Measurements from ENCODE around the gene GRIK2. TPM values are rescaled to one million over a fixed set of nuclear protein-coding genes. Genes with fewer than 3 reads are reported as not detected.

Gene GRIK2
- total and polyA plus RNA-seq, 12 donors: 0.09 to 10.6 (median 1.9) TPM

GRCh38 chr6:101940391-101940790 lies 546.9 kb downstream of the GRIK2 start:
- DNase-seq: no peak
- Histone ChIP-seq H3K27me3 (no peaks in the 10 kb centered on the region), H3K27ac (no peak overlapping the region), H3K9me3 (replicated peaks in 1 of 3) (no peaks in the 10 kb centered on the region), H3K4me1 (replicated peaks in 1 of 2) (no peaks in the 10 kb centered on the region), H3K4me3 (no peak overlapping the region), H3K36me3 (replicated peaks in 1 of 2) (no peaks in the 10 kb centered on the region)
- 71 to 84% (median 77%) methylated on average over 2 of the region's 2 CpGs for WGBS, 4 donors
- TF ChIP-seq, protein P1, sequence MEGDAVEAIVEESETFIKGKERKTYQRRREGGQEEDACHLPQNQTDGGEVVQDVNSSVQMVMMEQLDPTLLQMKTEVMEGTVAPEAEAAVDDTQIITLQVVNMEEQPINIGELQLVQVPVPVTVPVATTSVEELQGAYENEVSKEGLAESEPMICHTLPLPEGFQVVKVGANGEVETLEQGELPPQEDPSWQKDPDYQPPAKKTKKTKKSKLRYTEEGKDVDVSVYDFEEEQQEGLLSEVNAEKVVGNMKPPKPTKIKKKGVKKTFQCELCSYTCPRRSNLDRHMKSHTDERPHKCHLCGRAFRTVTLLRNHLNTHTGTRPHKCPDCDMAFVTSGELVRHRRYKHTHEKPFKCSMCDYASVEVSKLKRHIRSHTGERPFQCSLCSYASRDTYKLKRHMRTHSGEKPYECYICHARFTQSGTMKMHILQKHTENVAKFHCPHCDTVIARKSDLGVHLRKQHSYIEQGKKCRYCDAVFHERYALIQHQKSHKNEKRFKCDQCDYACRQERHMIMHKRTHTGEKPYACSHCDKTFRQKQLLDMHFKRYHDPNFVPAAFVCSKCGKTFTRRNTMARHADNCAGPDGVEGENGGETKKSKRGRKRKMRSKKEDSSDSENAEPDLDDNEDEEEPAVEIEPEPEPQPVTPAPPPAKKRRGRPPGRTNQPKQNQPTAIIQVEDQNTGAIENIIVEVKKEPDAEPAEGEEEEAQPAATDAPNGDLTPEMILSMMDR (IDR thresholded peaks at IDR 0.05): no peak
- no peak for TF ChIP-seq POLR2A (IDR thresholded peaks at IDR 0.05)
- intact Hi-C loops (cut with DNase I): no loop called here

GRCh38 chr6:101956961-101957360 lies 563.5 kb downstream of the GRIK2 start:
- 84 to 94% (median 89%) methylated on average over 2 of the region's 2 CpGs for WGBS, 4 donors

DNA sequence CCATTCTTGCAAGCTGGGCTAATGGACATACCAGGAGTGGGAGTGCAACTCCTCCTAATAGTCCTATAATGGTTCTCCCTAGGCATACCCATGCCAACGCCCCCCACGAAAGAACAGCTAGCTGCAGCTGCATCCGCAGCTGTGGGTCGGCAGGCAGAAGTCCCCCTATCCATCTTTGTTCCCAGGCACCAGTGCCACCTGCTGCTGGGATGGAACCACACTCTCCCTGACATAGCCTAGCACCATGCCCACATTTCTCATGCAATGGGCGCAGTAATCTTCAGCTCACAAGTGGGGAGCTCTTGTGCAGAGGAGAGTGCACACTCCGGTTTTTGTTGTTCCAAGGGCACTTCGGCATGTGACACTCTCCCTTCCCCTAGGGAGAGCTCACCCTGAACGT lies 567.8 kb downstream of the GRIK2 start:
- Histone ChIP-seq H3K36me3 (replicated peaks in 1 of 2) (no peaks in the 10 kb centered on the region), H3K27me3 (no peaks in the 10 kb centered on the region), H3K4me3 (no peak overlapping the region), H3K4me1 (replicated peaks in 1 of 2) (no peaks in the 10 kb centered on the region), H3K9me3 (replicated peaks in 1 of 3) (no peaks in the 10 kb centered on the region), H3K27ac (no peak overlapping the region)
- TF ChIP-seq POLR2A (IDR thresholded peaks at IDR 0.05): no peak
- TF ChIP-seq, protein P1 (IDR thresholded peaks at IDR 0.05): no peak
- DNase-seq: no peak
- WGBS, 4 donors: 81 to 91% (median 86%) methylated on average over 4 to 8 of the region's 8 CpGs
- intact Hi-C loops (cut with DNase I): no loop called here

More at GRCh38 chr6:101956961-101957360, 563.5 kb downstream of the GRIK2 start:
- Histone ChIP-seq H3K4me1 (replicated peaks in 1 of 2) (no peaks in the 10 kb centered on the region), H3K27me3 (no peaks in the 10 kb centered on the region), H3K36me3 (replicated peaks in 1 of 2) (no peaks in the 10 kb centered on the region), H3K27ac (no peak overlapping the region), H3K4me3 (no peak overlapping the region), H3K9me3 (replicated peaks in 1 of 3) (no peaks in the 10 kb centered on the region)
- no peak for TF ChIP-seq POLR2A (IDR thresholded peaks at IDR 0.05)
- TF ChIP-seq, protein P1 (IDR thresholded peaks at IDR 0.05): no peak
- intact Hi-C loops (cut with DNase I): no loop called here
- no peak for DNase-seq

DNA sequence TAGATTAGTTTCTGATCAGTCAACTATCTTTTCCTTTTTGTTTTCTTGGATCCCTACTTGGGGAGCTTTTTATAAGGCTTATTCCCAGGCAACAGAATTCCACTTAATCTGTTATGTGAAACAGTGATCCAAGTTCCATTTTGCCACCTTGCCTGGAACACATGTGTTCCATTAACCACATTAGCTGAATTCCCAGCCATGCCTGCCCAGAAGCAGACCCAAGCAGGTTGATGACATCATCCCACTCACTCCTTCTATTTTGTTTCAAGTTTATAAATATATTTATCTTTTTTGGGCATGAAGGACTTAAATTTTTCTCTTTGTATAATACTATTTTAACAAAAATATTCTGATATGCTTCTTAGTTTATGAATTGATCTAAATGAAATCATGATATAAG lies 587.4 kb downstream of the GRIK2 start:
- no peak for DNase-seq
- no peaks in the 10 kb centered on the region for H3K27me3 ChIP-seq
- H3K36me3 ChIP-seq (replicated peaks in 1 of 2): no peaks in the 10 kb centered on the region
- H3K4me1 ChIP-seq (replicated peaks in 1 of 2): no peaks in the 10 kb centered on the region
- no peak overlapping the region for H3K4me3 ChIP-seq
- no peak overlapping the region for H3K27ac ChIP-seq
- no peaks in the 10 kb centered on the region for H3K9me3 ChIP-seq (replicated peaks in 1 of 3)
- TF ChIP-seq, protein P1 (IDR thresholded peaks at IDR 0.05): no peak
- TF ChIP-seq POLR2A (IDR thresholded peaks at IDR 0.05): no peak
- intact Hi-C loops (cut with DNase I): no loop called here

Measured in adrenal gland (tissue), 12 donors.